Measurements from ENCODE around the gene FAM170B.

DNA sequence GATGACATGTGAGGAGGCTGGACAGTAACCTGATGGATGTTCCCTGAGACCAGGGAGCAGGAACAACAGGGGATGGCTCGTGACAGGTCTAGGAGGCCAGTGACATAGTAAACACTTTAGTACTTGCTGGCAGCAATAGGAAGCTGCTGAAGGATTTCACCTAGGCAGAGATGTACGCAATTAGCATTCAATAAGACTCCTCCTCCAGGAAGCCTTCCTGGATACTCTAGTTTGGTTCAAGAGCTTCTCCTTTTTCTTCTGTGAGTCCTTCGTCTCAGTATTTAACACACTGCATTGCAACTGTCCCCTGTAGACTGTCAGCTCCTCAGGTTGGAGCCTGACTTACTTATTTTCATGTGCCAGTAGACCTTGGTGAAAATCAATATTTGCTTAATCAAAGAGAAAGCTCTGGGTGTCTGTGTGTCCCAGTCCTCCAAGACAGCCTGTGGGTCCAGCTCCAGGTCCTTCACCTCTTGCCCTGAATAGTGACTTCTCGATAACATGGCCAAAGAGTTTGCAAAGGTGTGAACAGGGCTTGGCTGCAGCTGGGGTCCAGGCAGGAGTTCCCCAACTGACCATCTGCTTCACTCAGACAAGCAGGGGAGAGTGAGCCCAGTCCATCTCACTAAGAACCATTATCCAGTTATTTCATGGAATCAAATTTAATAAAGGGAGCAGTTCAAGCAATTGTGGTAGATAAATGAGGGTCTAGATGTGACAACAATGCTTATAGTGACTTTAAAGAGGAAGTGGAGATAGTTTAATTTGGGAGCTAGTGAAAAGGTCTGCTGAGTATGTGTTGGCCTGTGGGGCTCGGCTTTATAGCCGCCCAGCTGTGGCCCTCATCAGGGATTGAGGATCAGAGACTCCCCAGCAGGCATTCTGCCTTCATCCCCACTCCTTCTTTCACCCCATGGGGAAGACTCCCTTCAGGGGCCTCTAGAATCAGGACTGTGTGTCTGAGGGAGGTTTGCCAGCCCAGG is 45.0 kb upstream of the FAM170B start:
- TF ChIP-seq, protein P1, sequence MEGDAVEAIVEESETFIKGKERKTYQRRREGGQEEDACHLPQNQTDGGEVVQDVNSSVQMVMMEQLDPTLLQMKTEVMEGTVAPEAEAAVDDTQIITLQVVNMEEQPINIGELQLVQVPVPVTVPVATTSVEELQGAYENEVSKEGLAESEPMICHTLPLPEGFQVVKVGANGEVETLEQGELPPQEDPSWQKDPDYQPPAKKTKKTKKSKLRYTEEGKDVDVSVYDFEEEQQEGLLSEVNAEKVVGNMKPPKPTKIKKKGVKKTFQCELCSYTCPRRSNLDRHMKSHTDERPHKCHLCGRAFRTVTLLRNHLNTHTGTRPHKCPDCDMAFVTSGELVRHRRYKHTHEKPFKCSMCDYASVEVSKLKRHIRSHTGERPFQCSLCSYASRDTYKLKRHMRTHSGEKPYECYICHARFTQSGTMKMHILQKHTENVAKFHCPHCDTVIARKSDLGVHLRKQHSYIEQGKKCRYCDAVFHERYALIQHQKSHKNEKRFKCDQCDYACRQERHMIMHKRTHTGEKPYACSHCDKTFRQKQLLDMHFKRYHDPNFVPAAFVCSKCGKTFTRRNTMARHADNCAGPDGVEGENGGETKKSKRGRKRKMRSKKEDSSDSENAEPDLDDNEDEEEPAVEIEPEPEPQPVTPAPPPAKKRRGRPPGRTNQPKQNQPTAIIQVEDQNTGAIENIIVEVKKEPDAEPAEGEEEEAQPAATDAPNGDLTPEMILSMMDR (IDR thresholded peaks at IDR 0.05), result no peak
- TF ChIP-seq POLR2A (IDR thresholded peaks at IDR 0.05), result no peak
